ENCODE measurements around the gene ZNF775.

Gene ZNF775

DNA sequence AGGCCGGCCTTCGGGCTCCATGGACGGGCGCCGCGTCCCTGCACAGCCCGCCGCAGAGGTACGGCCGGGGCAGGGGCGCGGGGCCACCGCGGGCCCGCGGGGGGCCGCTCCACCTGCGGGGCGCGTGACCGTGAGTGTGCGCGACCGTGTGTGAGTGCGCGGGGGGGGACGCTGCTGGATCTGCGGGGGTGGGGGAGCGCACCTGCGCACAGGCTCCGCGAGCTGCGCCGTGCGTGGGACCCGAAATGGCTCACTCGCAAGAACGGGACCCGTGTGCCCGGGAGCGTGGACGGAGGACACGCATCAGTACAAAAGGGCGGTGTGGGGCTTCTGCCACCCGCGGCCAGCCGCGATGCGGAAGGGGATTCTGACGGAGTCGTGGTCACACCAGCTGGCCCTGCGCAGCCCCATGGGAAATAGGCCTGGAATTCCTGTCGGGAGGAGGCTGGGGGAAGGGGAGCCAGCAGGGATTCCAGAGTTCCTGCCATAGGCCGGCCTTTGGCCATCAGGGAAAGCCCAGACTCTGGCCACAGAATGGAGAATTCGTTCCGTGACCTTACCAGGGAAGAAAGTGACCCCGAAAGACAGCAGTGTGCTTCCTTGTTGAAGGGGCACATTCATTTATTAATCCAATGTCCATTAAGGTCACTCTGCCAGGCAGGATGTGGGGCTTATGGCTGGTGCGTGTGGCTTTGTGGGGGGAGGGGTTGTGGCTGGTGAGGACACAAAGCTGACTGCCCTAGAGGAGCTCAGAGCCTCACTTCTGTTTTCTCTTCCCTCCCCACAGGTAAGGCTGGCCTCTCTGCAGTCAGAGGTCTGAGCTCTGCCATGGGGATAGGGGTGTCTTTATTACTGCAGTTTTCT is 10.0 kb upstream of the ZNF775 start:
- WGBS, 2 experiments = 0% methylated on average over 57 to 58 of the region's 58 CpGs
- Histone ChIP-seq H3K27ac (ENCODE audit: insufficient read depth, low read depth, low read length, poor library complexity, severe bottlenecking) (peak overlapping the region; percentile 98), H3K4me1 (ENCODE audit: control insufficient read depth, insufficient read depth, low read length) (peaks cover 26% of the 10 kb centered on the region), H3K27me3 (ENCODE audit: control insufficient read depth, insufficient read depth, low read length, poor library complexity, severe bottlenecking) (no peaks in the 10 kb centered on the region), H3K4me3 (ENCODE audit: insufficient read depth, low read depth, low read length) (peak overlapping the region; percentile 90), H3K36me3 (ENCODE audit: control insufficient read depth, insufficient read depth, low read length) (peaks cover 26% of the 10 kb centered on the region), H3K9me3 (ENCODE audit: control insufficient read depth, low read length) (no peaks in the 10 kb centered on the region)

GRCh38 chr7:150369748-150370501 is 9.2 kb upstream of the ZNF775 start:
- Histone ChIP-seq H3K27me3 (ENCODE audit: control insufficient read depth, insufficient read depth, low read length, poor library complexity, severe bottlenecking) (no peaks in the 10 kb centered on the region), H3K4me1 (ENCODE audit: control insufficient read depth, insufficient read depth, low read length) (peaks cover 26% of the 10 kb centered on the region), H3K4me3 (ENCODE audit: insufficient read depth, low read depth, low read length) (peak overlapping the region; percentile 90), H3K9me3 (ENCODE audit: control insufficient read depth, low read length) (no peaks in the 10 kb centered on the region), H3K36me3 (ENCODE audit: control insufficient read depth, insufficient read depth, low read length) (peaks cover 28% of the 10 kb centered on the region), H3K27ac (ENCODE audit: insufficient read depth, low read depth, low read length, poor library complexity, severe bottlenecking) (peak overlapping the region; percentile 98)
- WGBS, 2 experiments = 51 to 60% methylated on average over 23 of the region's 23 CpGs

DNA sequence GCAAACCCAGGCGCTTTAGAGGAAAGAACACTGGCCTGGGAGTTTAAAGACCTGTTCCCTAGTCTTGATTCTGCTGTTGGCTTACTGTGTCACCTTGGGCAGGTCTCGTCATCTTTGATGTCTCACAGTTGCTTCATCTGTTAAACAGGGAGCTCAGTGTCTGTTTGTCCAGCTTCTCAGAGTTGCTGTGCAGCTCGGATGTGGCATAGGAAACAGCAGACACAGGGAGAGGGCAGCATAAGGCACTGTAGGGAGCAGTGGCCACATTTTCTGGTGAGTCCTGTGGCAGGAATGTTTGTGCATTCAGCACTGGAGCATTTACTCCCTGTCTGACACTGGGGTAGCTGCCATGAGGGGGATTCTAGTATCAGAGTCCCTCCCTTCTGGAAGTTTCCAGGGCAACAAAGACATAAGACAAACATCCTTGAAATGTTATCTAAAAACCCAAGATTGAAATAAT is 8.5 kb upstream of the ZNF775 start:
- Histone ChIP-seq H3K27ac (ENCODE audit: insufficient read depth, low read depth, low read length, poor library complexity, severe bottlenecking) (no peak overlapping the region), H3K9me3 (ENCODE audit: control insufficient read depth, low read length) (no peaks in the 10 kb centered on the region), H3K4me3 (ENCODE audit: insufficient read depth, low read depth, low read length) (peak overlapping the region; percentile 90), H3K36me3 (ENCODE audit: control insufficient read depth, insufficient read depth, low read length) (peaks cover 28% of the 10 kb centered on the region), H3K27me3 (ENCODE audit: control insufficient read depth, insufficient read depth, low read length, poor library complexity, severe bottlenecking) (no peaks in the 10 kb centered on the region), H3K4me1 (ENCODE audit: control insufficient read depth, insufficient read depth, low read length) (peaks cover 26% of the 10 kb centered on the region)
- WGBS, 2 experiments = 86 to 88% methylated on average over 3 of the region's 3 CpGs

DNA sequence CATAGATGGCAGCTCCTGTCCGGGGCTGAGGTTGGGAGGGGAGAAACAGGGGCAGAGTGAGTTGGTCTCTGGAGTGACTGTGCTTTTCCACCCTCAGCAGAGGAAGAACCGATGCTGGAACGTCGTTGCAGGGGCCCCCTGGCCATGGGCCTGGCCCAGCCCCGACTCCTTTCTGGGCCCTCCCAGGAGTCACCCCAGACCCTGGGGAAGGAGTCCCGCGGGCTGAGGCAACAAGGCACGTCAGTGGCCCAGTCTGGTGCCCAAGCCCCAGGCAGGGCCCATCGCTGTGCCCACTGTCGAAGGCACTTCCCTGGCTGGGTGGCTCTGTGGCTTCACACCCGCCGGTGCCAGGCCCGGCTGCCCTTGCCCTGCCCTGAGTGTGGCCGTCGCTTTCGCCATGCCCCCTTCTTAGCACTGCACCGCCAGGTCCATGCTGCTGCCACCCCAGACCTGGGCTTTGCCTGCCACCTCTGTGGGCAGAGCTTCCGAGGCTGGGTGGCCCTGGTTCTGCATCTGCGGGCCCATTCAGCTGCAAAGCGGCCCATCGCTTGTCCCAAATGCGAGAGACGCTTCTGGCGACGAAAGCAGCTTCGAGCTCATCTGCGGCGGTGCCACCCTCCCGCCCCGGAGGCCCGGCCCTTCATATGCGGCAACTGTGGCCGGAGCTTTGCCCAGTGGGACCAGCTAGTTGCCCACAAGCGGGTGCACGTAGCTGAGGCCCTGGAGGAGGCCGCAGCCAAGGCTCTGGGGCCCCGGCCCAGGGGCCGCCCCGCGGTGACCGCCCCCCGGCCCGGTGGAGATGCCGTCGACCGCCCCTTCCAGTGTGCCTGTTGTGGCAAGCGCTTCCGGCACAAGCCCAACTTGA is 7.8 kb upstream of the ZNF775 start:
- no peak overlapping the region for H3K4me3 ChIP-seq (ENCODE audit: insufficient read depth, low read depth, low read length)
- WGBS, 2 experiments = 95 to 96% methylated on average over 48 of the region's 48 CpGs

DNA sequence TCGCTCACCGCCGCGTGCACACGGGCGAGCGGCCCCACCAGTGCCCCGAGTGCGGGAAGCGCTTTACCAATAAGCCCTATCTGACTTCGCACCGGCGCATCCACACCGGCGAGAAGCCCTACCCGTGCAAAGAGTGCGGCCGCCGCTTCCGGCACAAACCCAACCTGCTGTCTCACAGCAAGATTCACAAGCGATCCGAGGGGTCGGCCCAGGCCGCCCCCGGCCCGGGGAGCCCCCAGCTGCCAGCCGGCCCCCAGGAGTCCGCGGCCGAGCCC is 7.2 kb upstream of the ZNF775 start:
- peaks cover 28% of the 10 kb centered on the region for H3K36me3 ChIP-seq (ENCODE audit: control insufficient read depth, insufficient read depth, low read length)

More for the DNA sequence above, 7.8 kb upstream of the ZNF775 start:
- Histone ChIP-seq H3K4me1 (ENCODE audit: control insufficient read depth, insufficient read depth, low read length) (peaks cover 28% of the 10 kb centered on the region), H3K9me3 (ENCODE audit: control insufficient read depth, low read length) (no peaks in the 10 kb centered on the region), H3K36me3 (ENCODE audit: control insufficient read depth, insufficient read depth, low read length) (peaks cover 28% of the 10 kb centered on the region), H3K27me3 (ENCODE audit: control insufficient read depth, insufficient read depth, low read length, poor library complexity, severe bottlenecking) (no peaks in the 10 kb centered on the region), H3K27ac (ENCODE audit: insufficient read depth, low read depth, low read length, poor library complexity, severe bottlenecking) (no peak overlapping the region)

DNA sequence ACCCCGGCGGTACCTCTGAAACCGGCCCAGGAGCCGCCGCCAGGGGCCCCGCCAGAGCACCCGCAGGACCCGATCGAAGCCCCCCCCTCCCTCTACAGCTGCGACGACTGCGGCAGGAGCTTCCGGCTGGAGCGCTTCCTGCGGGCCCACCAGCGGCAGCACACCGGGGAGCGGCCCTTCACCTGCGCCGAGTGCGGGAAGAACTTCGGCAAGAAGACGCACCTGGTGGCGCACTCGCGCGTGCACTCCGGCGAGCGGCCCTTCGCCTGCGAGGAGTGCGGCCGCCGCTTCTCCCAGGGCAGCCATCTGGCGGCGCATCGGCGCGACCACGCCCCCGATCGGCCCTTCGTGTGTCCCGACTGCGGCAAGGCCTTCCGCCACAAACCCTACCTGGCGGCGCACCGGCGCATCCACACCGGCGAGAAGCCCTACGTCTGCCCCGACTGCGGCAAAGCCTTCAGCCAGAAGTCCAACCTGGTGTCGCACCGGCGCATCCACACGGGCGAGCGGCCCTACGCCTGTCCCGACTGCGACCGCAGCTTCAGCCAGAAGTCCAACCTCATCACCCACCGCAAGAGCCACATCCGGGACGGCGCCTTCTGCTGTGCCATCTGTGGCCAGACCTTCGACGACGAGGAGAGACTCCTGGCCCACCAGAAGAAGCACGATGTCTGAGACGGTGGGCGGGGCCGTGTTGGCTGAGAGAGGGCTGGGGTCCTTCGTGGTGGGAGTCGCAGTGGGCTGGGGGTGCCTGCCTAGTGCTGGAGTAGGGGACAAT is 6.7 kb upstream of the ZNF775 start:
- Histone ChIP-seq H3K9me3 (ENCODE audit: control insufficient read depth, low read length) (no peaks in the 10 kb centered on the region), H3K27me3 (ENCODE audit: control insufficient read depth, insufficient read depth, low read length, poor library complexity, severe bottlenecking) (no peaks in the 10 kb centered on the region), H3K4me3 (ENCODE audit: insufficient read depth, low read depth, low read length) (no peak overlapping the region), H3K36me3 (ENCODE audit: control insufficient read depth, insufficient read depth, low read length) (peaks cover 28% of the 10 kb centered on the region), H3K4me1 (ENCODE audit: control insufficient read depth, insufficient read depth, low read length) (peaks cover 31% of the 10 kb centered on the region), H3K27ac (ENCODE audit: insufficient read depth, low read depth, low read length, poor library complexity, severe bottlenecking) (no peak overlapping the region)
- 95 to 96% methylated on average over 79 of the region's 79 CpGs for WGBS, 2 experiments

More for the DNA sequence above, 7.2 kb upstream of the ZNF775 start:
- H3K9me3 ChIP-seq (ENCODE audit: control insufficient read depth, low read length) = no peaks in the 10 kb centered on the region
- H3K27me3 ChIP-seq (ENCODE audit: control insufficient read depth, insufficient read depth, low read length, poor library complexity, severe bottlenecking) = no peaks in the 10 kb centered on the region
- 96% methylated on average over 30 of the region's 30 CpGs for WGBS, 2 experiments
- H3K4me3 ChIP-seq (ENCODE audit: insufficient read depth, low read depth, low read length) = no peak overlapping the region
- H3K27ac ChIP-seq (ENCODE audit: insufficient read depth, low read depth, low read length, poor library complexity, severe bottlenecking) = no peak overlapping the region
- peaks cover 31% of the 10 kb centered on the region for H3K4me1 ChIP-seq (ENCODE audit: control insufficient read depth, insufficient read depth, low read length)

- Histone ChIP-seq H3K27ac (ENCODE audit: insufficient read depth, low read depth, low read length, poor library complexity, severe bottlenecking) (no peak overlapping the region), H3K36me3 (ENCODE audit: control insufficient read depth, insufficient read depth, low read length) (peaks cover 28% of the 10 kb centered on the region), H3K4me3 (ENCODE audit: insufficient read depth, low read depth, low read length) (no peak overlapping the region), H3K9me3 (ENCODE audit: control insufficient read depth, low read length) (no peaks in the 10 kb centered on the region), H3K4me1 (ENCODE audit: control insufficient read depth, insufficient read depth, low read length) (peaks cover 31% of the 10 kb centered on the region), H3K27me3 (ENCODE audit: control insufficient read depth, insufficient read depth, low read length, poor library complexity, severe bottlenecking) (no peaks in the 10 kb centered on the region)
- WGBS, 2 experiments = 90 to 91% methylated on average over 21 of the region's 21 CpGs
Measured at GRCh38 chr7:150373049-150373801, 5.9 kb upstream of the ZNF775 start.

DNA sequence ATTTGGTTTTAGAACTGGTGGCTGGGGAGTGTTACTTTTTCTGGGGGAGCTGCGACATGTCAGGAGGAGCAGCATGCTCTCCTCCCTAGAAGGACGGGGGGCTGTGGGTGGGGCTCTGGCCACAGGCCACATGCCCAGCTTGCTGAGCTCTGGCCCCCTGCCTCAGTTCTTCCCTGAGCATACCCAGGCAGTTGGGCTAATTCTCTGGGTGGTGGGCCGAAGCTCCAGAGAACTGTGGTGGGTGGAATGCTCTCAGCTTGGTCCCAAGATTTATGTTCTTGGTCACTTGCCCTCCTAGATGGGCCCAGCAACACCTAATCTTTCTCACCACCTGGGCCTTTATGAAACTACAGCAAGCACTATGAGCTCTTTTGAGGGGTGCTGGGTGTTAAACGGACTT is 5.1 kb upstream of the ZNF775 start:
- Histone ChIP-seq H3K27me3 (ENCODE audit: control insufficient read depth, insufficient read depth, low read length, poor library complexity, severe bottlenecking) (no peaks in the 10 kb centered on the region), H3K36me3 (ENCODE audit: control insufficient read depth, insufficient read depth, low read length) (peaks cover 28% of the 10 kb centered on the region), H3K9me3 (ENCODE audit: control insufficient read depth, low read length) (no peaks in the 10 kb centered on the region), H3K4me1 (ENCODE audit: control insufficient read depth, insufficient read depth, low read length) (peaks cover 31% of the 10 kb centered on the region), H3K27ac (ENCODE audit: insufficient read depth, low read depth, low read length, poor library complexity, severe bottlenecking) (no peak overlapping the region), H3K4me3 (ENCODE audit: insufficient read depth, low read depth, low read length) (no peak overlapping the region)
- 92 to 96% methylated on average over 4 of the region's 4 CpGs for WGBS, 2 experiments

DNA sequence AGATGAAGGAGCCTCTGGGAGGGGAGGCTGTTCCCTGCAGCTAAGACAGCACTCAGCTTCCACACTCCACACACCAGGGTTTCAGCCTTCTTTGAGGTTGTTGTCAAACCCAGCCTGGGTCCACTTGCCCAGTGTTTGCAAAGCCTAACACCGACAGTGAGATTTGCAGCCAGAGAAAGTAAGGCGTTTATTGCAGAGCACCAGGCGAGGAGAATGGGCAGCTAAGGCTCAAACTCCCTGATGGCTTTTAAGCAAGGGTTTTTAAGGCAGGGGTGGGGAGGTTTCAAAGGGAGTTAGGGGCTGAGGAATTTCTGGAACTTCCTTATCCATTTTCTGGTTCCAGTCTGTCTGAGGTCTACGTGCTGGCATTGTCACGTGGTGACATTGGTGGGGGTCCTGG is 4.7 kb upstream of the ZNF775 start:
- Histone ChIP-seq H3K27ac (ENCODE audit: insufficient read depth, low read depth, low read length, poor library complexity, severe bottlenecking) (no peak overlapping the region), H3K4me3 (ENCODE audit: insufficient read depth, low read depth, low read length) (no peak overlapping the region), H3K27me3 (ENCODE audit: control insufficient read depth, insufficient read depth, low read length, poor library complexity, severe bottlenecking) (no peaks in the 10 kb centered on the region), H3K9me3 (ENCODE audit: control insufficient read depth, low read length) (no peaks in the 10 kb centered on the region), H3K36me3 (ENCODE audit: control insufficient read depth, insufficient read depth, low read length) (peaks cover 28% of the 10 kb centered on the region), H3K4me1 (ENCODE audit: control insufficient read depth, insufficient read depth, low read length) (peaks cover 30% of the 10 kb centered on the region)
- 88 to 94% methylated on average over 5 of the region's 5 CpGs for WGBS, 2 experiments

Data from ectodermal cell (in vitro differentiated cells).